ENCODE results near the gene APOBEC3C. TPM values are rescaled to one million over a fixed set of nuclear protein-coding genes. Genes with fewer than 3 reads are reported as not detected.
"Not testable (repeated sequence)": the region's sequence is repeated elsewhere in the genome, so short reads cannot be mapped to it uniquely, and the experiment has no call there.

The APOBEC3C gene
- total RNA-seq, 1 donor from 2014 or later: 25.1 TPM

GRCh38 chr22:39014723-39015121 lies 665 bp downstream of the APOBEC3C start:
- peak; percentile 2 for ATAC-seq
- DNase-seq (ENCODE audit: low spot score): not testable (repeated sequence)
- intact Hi-C loops (cut with DNase I): loop anchor here (10.0 kb wide), 1 partner anchor 150 kb away; no protein-coding TSS in a partner anchor

- ATAC-seq (no peak), DNase-seq (ENCODE audit: low spot score) (no peak)
- intact Hi-C loops (cut with DNase I): loop anchor here (10.0 kb wide), 1 partner anchor 152 kb away; no protein-coding TSS in a partner anchor
Observed at GRCh38 chr22:39016592-39016991, 2.5 kb downstream of the APOBEC3C start.

- DNase-seq (ENCODE audit: low spot score) (no peak), ATAC-seq (no peak)
- intact Hi-C loops (cut with DNase I): loop anchor here (10.0 kb wide), 1 partner anchor 153 kb away; no protein-coding TSS in a partner anchor
Observed at GRCh38 chr22:39017596-39018365, 3.7 kb downstream of the APOBEC3C start.

GRCh38 chr22:39020021-39020651 lies 6.1 kb downstream of the APOBEC3C start:
- ATAC-seq: peak; percentile 4
- intact Hi-C loops (cut with DNase I); DNase-seq (ENCODE audit: low spot score): not testable (repeated sequence)

GRCh38 chr22:39021552-39022250 lies 7.6 kb downstream of the APOBEC3C start:
- intact Hi-C loops (cut with DNase I): no loop called here
- peak; percentile 33 for ATAC-seq
- DNase-seq (ENCODE audit: low spot score): no peak

- intact Hi-C loops (cut with DNase I): no loop called here
- no peak for DNase-seq (ENCODE audit: low spot score)
- ATAC-seq: no peak
Observed at GRCh38 chr22:39024519-39025308, 10.7 kb downstream of the APOBEC3C start.

- intact Hi-C loops (cut with DNase I): no loop called here
- DNase-seq (ENCODE audit: low spot score) (no peak), ATAC-seq (no peak)
Observed at GRCh38 chr22:39026509-39027150, 12.6 kb downstream of the APOBEC3C start.

GRCh38 chr22:39027717-39028116 lies 13.7 kb downstream of the APOBEC3C start:
- intact Hi-C loops (cut with DNase I): no loop called here
- ATAC-seq: no peak
- DNase-seq (ENCODE audit: low spot score): no peak

- ATAC-seq (no peak), DNase-seq (ENCODE audit: low spot score) (no peak)
- intact Hi-C loops (cut with DNase I): no loop called here
Observed at GRCh38 chr22:39028281-39028680, 14.2 kb downstream of the APOBEC3C start.

GRCh38 chr22:39029227-39029626 lies 15.2 kb downstream of the APOBEC3C start:
- intact Hi-C loops (cut with DNase I): no loop called here
- DNase-seq (ENCODE audit: low spot score): no peak
- no peak for ATAC-seq

- ATAC-seq: no peak
- intact Hi-C loops (cut with DNase I): no loop called here
- no peak for DNase-seq (ENCODE audit: low spot score)
Observed at GRCh38 chr22:39030705-39031104, 16.6 kb downstream of the APOBEC3C start.

- intact Hi-C loops (cut with DNase I): not testable (repeated sequence)
Observed at GRCh38 chr22:39031434-39032295, 17.6 kb downstream of the APOBEC3C start.

GRCh38 chr22:39037071-39037470 lies 23.0 kb downstream of the APOBEC3C start:
- ATAC-seq; intact Hi-C loops (cut with DNase I); DNase-seq (ENCODE audit: low spot score): not testable (repeated sequence)

More at GRCh38 chr22:39031434-39032295, 17.6 kb downstream of the APOBEC3C start:
- not testable (repeated sequence) for ATAC-seq; DNase-seq (ENCODE audit: low spot score)

GRCh38 chr22:39039306-39040126 lies 25.5 kb downstream of the APOBEC3C start:
- intact Hi-C loops (cut with DNase I): no loop called here
- DNase-seq (ENCODE audit: low spot score) (no peak), ATAC-seq (no peak)

- intact Hi-C loops (cut with DNase I); DNase-seq (ENCODE audit: low spot score): not testable (repeated sequence)
- ATAC-seq: peak; percentile 37
Observed at GRCh38 chr22:39040155-39040537, 26.1 kb downstream of the APOBEC3C start.

GRCh38 chr22:39040538-39041296 lies 26.7 kb downstream of the APOBEC3C start, which contains the start of gene APOBEC3F:
TSS of gene APOBEC3F (plus strand) at chr22:39040864. CDS start at chr22:39040961, 97 bp downstream.
- intact Hi-C loops (cut with DNase I): not testable (repeated sequence)
- peak; percentile 69 for DNase-seq (ENCODE audit: low spot score)

More at GRCh38 chr22:39040538-39041296, 26.7 kb downstream of the APOBEC3C start, which contains the start of gene APOBEC3F:
- ATAC-seq: peak; percentile 96

Measured in sciatic nerve (tissue), 2 donors.